Chondrocyte (in vitro differentiated cells): ENCODE results near the gene ACTR1B. TPM values are rescaled to one million over a fixed set of nuclear protein-coding genes. Genes with fewer than 3 reads are reported as not detected.
"Not testable (repeated sequence)": the region's sequence is repeated elsewhere in the genome, so short reads cannot be mapped to it uniquely, and the experiment has no call there.

Experiments used
- DNase-seq: peaks from one replicate; pipeline ENCODE4 v3.0.0; 2021; ENCODE audit warnings: mixed read lengths, low spot score
- H3K27ac Mint-ChIP-seq: one replicate; pipeline ENCODE4 v1.8.0; 2021; ENCODE audit warnings: mild to moderate bottlenecking, moderate library complexity, mixed read lengths; ENCODE audit not compliant: unreplicated experiment
- H3K27me3 Mint-ChIP-seq: 2 replicates; pipeline ENCODE4 v1.8.0; 2021; ENCODE audit warnings: low read depth, mixed read lengths
- H3K36me3 Mint-ChIP-seq: 2 replicates; pipeline ENCODE4 v1.8.0; 2021; ENCODE audit warnings: low read depth, mixed read lengths
- H3K4me1 Mint-ChIP-seq: 2 replicates; pipeline ENCODE4 v1.8.0; 2021; ENCODE audit warnings: low read depth, mild to moderate bottlenecking, mixed read lengths
- H3K4me3 Mint-ChIP-seq: one replicate; pipeline ENCODE4 v1.8.0; 2021; ENCODE audit warnings: mild to moderate bottlenecking, moderate library complexity, mixed read lengths; ENCODE audit not compliant: unreplicated experiment
- H3K9me3 Mint-ChIP-seq: 2 replicates; pipeline ENCODE4 v1.8.0; 2021; ENCODE audit warnings: low read depth, mixed read lengths
- total RNA-seq: library from RNA; stranded (reverse); gene quantifications from 3 replicates; pipeline ENCODE4 v1.2.1, GENCODE V29; 2021
- TF ChIP-seq, protein P1 (sequence below): fragments of 200-600 bp; sonication (generic); IDR thresholded peaks from 2 replicates; pipeline ENCODE4 v1.5.0; 2021; ENCODE audit warnings: antibody characterized with exemption, mild to moderate bottlenecking, moderate library complexity

Gene ACTR1B
- total RNA-seq, 1 donor from 2014 or later, result 51.0 TPM

DNA sequence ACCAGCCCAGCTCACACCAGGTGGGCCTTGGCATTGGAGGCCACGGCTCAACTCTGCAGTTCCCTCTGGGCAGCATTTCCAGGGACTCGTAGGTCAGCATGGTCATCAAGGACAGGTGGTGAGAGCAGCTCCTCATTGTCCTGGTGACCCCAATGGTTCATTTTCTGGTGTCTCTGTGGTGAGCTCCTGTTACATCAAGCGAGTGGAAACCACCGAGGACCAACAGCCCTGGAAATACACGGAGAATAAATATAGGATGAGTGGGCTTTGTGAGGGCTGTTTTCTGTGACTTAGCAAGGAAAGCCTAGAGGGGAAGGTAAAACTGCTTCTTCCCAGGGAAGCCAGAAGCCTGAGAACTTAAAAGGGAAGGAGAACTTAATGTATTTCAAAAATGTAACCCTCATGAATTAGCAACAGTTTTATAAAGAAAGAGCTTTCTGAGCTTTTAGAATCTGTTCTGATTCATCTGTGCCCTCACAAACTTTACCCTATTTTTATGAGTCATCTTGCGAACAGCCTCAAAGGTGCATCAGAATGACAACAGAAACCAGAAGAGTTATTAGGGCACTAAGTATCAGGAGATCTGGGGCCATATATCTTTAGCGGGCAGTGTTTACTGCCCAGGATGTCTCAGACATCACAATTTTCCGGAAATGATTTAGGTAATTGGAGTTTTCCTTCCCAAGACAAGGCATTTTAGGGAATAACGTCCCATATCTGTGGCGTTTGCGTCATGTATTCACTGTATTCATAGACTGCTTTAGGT is 24.4 kb upstream of the ACTR1B start:
- Mint-ChIP-seq H3K36me3 (no peaks in the 10 kb centered on the region), H3K4me3 (no peak overlapping the region), H3K27me3 (no peaks in the 10 kb centered on the region), H3K9me3 (no peaks in the 10 kb centered on the region), H3K4me1 (no peaks in the 10 kb centered on the region), H3K27ac (no peak overlapping the region)
- DNase-seq, result no peak
- TF ChIP-seq, protein P1, sequence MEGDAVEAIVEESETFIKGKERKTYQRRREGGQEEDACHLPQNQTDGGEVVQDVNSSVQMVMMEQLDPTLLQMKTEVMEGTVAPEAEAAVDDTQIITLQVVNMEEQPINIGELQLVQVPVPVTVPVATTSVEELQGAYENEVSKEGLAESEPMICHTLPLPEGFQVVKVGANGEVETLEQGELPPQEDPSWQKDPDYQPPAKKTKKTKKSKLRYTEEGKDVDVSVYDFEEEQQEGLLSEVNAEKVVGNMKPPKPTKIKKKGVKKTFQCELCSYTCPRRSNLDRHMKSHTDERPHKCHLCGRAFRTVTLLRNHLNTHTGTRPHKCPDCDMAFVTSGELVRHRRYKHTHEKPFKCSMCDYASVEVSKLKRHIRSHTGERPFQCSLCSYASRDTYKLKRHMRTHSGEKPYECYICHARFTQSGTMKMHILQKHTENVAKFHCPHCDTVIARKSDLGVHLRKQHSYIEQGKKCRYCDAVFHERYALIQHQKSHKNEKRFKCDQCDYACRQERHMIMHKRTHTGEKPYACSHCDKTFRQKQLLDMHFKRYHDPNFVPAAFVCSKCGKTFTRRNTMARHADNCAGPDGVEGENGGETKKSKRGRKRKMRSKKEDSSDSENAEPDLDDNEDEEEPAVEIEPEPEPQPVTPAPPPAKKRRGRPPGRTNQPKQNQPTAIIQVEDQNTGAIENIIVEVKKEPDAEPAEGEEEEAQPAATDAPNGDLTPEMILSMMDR, result no peak

DNA sequence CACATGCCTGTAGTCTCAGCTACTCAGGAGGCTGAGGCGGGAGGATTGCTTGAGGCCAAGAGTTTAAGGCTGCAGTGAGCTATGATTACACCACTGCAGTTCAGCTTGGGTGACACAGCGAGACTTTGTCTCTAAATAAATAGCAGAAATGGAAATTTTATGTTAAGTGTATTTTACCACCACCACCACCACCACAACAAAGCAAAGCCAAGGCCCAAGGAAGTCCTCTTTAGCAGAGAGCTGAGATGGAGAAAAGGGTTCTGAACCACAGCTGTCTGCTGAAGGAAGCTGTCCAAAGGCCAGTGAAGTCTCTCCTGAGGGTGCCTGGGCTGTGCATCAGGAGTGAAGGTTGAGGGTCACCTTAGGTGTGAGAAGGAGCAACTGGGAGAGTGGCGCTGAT is 23.4 kb upstream of the ACTR1B start:
- not testable (repeated sequence) for H3K27me3 Mint-ChIP-seq, DNase-seq, H3K36me3 Mint-ChIP-seq

DNA sequence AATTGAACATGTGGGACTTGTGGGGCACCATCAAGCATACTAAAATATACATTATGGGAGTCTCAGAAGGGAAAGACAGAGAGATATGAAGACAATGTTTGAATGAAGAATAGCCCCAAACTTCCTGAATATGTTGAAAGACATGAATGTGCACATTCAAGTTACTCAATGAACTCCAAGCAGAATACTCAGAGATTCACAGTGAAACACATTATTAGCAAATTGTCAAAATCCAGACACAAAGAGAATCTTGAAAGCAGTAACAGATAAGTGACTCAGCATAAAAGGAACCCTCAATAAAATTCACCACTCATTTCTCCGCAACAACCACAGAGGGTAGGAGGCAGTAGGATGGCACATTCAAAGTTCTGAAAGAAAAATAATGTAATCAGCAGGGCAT is 14.5 kb upstream of the ACTR1B start:
- no peaks in the 10 kb centered on the region for H3K27me3 Mint-ChIP-seq
- TF ChIP-seq, protein P1, result no peak
- no peak for DNase-seq
- H3K9me3 Mint-ChIP-seq, result peaks cover 3% of the 10 kb centered on the region
- peaks cover under 1% of the 10 kb centered on the region for H3K4me1 Mint-ChIP-seq
- no peak overlapping the region for H3K4me3 Mint-ChIP-seq
- H3K27ac Mint-ChIP-seq, result no peak overlapping the region
- peaks cover 6% of the 10 kb centered on the region for H3K36me3 Mint-ChIP-seq

More for the DNA sequence above, 23.4 kb upstream of the ACTR1B start:
- H3K4me3 Mint-ChIP-seq, H3K4me1 Mint-ChIP-seq, H3K27ac Mint-ChIP-seq, H3K9me3 Mint-ChIP-seq: not testable (repeated sequence)

DNA sequence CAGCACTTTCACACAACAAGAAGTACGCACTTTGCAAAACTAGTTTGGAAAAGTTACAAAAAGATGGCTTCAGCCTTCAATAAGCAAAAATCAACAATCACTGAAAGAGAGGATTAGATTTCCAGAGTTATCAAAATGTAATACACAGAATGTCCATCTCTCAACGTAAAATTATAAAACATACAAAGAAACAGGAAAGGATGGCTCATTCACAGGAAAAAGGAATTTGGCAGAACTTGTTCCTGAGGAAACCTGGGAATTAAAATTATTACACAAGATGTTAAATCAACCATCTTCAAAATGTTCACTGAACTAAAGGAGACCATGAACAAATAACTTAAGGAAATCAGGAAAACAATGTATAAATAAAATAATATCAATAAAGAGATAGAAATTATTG is 13.6 kb upstream of the ACTR1B start:
- DNase-seq, result no peak
- no peaks in the 10 kb centered on the region for H3K27me3 Mint-ChIP-seq
- no peak overlapping the region for H3K27ac Mint-ChIP-seq
- TF ChIP-seq, protein P1, result no peak
- H3K36me3 Mint-ChIP-seq, result peaks cover 6% of the 10 kb centered on the region
- no peak overlapping the region for H3K4me3 Mint-ChIP-seq
- peaks cover 8% of the 10 kb centered on the region for H3K4me1 Mint-ChIP-seq
- H3K9me3 Mint-ChIP-seq, result peaks cover 3% of the 10 kb centered on the region

DNA sequence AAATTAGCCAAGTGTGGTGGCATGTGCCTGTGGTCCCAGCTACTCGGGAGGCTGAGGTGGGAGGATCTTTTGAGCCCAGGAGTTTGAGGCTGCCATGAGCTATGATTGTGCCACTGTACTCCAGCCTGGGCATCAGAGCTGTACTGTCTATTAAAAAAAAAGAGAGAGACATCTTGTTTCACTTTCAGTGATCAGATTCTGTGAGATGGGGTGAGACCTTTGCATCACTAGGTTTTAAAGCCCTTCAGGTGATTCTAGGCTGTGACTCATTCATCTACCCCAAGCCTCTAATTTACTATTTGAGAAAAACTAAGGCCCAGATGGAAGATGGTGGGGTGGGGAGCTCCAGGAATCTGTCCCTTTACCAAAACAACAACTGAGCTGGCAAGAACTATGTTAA is 12.8 kb upstream of the ACTR1B start:
- no peaks in the 10 kb centered on the region for H3K27me3 Mint-ChIP-seq
- peaks cover 8% of the 10 kb centered on the region for H3K4me1 Mint-ChIP-seq
- TF ChIP-seq, protein P1, result no peak
- H3K4me3 Mint-ChIP-seq, result no peak overlapping the region
- H3K36me3 Mint-ChIP-seq, result peaks cover 6% of the 10 kb centered on the region
- DNase-seq, result no peak
- peaks cover 3% of the 10 kb centered on the region for H3K9me3 Mint-ChIP-seq
- no peak overlapping the region for H3K27ac Mint-ChIP-seq
